Gastrocnemius medialis (tissue), 4 donors: ENCODE data around the gene TEX14. TPM values are rescaled to one million over a fixed set of nuclear protein-coding genes. Genes with fewer than 3 reads are reported as not detected.
A peak's percentile ranks its signal among the peaks of the same experiment; 100 is the strongest.

Source experiments
- ATAC-seq, 2 donors: fragments of 150-250 bp; one replicate each; pipeline ENCODE4 v1.9.1; 2016
- DNase-seq, 2 donors: peaks; one replicate each; pipeline ENCODE4 v3.0.0-alpha.2; 2019
- H3K27ac ChIP-seq, 4 donors: fragments of 200-600 bp; sonication (generic); 1 replicate in 1 of 4; 2 replicates in 3 of 4; pipeline ENCODE4 v1.5.1; 2016 to 2018; ENCODE audit warnings: mild to moderate bottlenecking in 2 of 4, moderate library complexity in 1 of 4
- H3K27me3 ChIP-seq, 3 donors: fragments of 200-600 bp; sonication (generic) in 2 of 3; 1 replicate in 1 of 3; 2 replicates in 2 of 3; pipeline versions ENCODE4 v1.5.1 to v1.6.0; 2016 to 2019; ENCODE audit warnings: mild to moderate bottlenecking in 1 of 3, moderate library complexity in 1 of 3
- H3K36me3 ChIP-seq, 2 donors: fragments of 200-600 bp; sonication (generic) in 1 of 2; one replicate each; pipeline ENCODE4 v1.5.1; 2017 to 2018
- H3K4me1 ChIP-seq, 2 donors: fragments of 200-600 bp; sonication (generic) in 1 of 2; one replicate each; pipeline ENCODE4 v1.5.1; 2016 to 2017; ENCODE audit warnings: mild to moderate bottlenecking in 2 of 2
- H3K4me3 ChIP-seq, 4 donors: fragments of 200-600 bp; sonication (generic) in 3 of 4; 1 replicate in 1 of 4; 2 replicates in 3 of 4; pipeline ENCODE4 v1.5.1; 2016 to 2019; ENCODE audit warnings: mild to moderate bottlenecking in 2 of 4
- H3K9me3 ChIP-seq, 3 donors: fragments of 200-600 bp; sonication (generic) in 2 of 3; 1 replicate in 1 of 3; 2 replicates in 2 of 3; pipeline ENCODE4 v1.5.1; 2016 to 2019
- CTCF ChIP-seq, 5 experiments: fragments of 450-650 bp in 3 of 5; fragments of 200-600 bp in 2 of 5; sonication (generic) in 2 of 5; IDR thresholded peaks in 4 of 5; conservative IDR thresholded peaks in 1 of 5; 1 replicate in 4 of 5; 2 replicates in 1 of 5; pipeline ENCODE4 v1.5.1; 2016 to 2019; ENCODE audit warnings: antibody characterized with exemption in 5 of 5, mild to moderate bottlenecking in 3 of 5, moderate library complexity in 3 of 5
- POLR2A ChIP-seq, 2 donors: fragments of 450-650 bp; IDR thresholded peaks; one replicate each; pipeline ENCODE4 v1.6.1; 2017; ENCODE audit warnings: antibody characterized with exemption in 2 of 2, mild to moderate bottlenecking in 2 of 2, moderate library complexity in 2 of 2
- in situ Hi-C, 4 donors: fragments of 200-750 bp; cut with MboI; loops; one replicate each; pipeline versions ENCODE4 v1.15.0 to v1.8.0; 2017; ENCODE audit warnings: low sequenced_read_pairs in 4 of 4
- intact Hi-C: fragments of 100-400 bp; cut with DNase I; formaldehyde crosslinking; loops from one replicate; pipeline ENCODE4 v1.15.1; 2023; ENCODE audit warnings: low total_unique reads
- total RNA-seq, 4 donors: library from RNA; depleted of rRNA; stranded (reverse); fragments of >200 nt; gene quantifications; one replicate each; pipeline versions ENCODE4 v1.1.0 to v1.2.3, GENCODE V29; 2016

Gene TEX14
- total RNA-seq, 4 donors from 2014 or later: not detected

- TF ChIP-seq POLR2A (IDR thresholded peaks at IDR 0.05) (no peak), CTCF (IDR thresholded peaks at IDR 0.05 in 4 of 5, conservative IDR thresholded peaks at IDR 0.05 in 1 of 5) (no peak)
- Histone ChIP-seq H3K4me3 (no peak overlapping the region), H3K9me3 (no peaks in the 10 kb centered on the region), H3K27ac (no peak overlapping the region), H3K27me3 (peaks cover 0 to 3% (median 0%) of the 10 kb centered on the region in 3 donors), H3K36me3 (no peaks in the 10 kb centered on the region), H3K4me1 (no peaks in the 10 kb centered on the region)
- in situ Hi-C loops (loop anchor here in 1 of 4 donors (25.0 kb wide), 1 partner anchor 156 kb away; the partner anchor contains the start of gene MTMR4), intact Hi-C loops (no loop called here)
- DNase-seq (no peak), ATAC-seq (no peak)
These were observed 23.3 kb downstream of the TEX14 start for GRCh38 chr17:58668598-58668935.

- H3K36me3 ChIP-seq: no peaks in the 10 kb centered on the region
- no peak for ATAC-seq
These were observed 23.8 kb downstream of the TEX14 start for GRCh38 chr17:58667934-58668597.

GRCh38 chr17:58666858-58667267, 25.0 kb downstream of the TEX14 start:
- Histone ChIP-seq H3K27ac (peak overlapping the region in 1 of 4 donors; percentile 29), H3K36me3 (no peaks in the 10 kb centered on the region), H3K4me1 (no peaks in the 10 kb centered on the region), H3K27me3 (peaks cover 0 to 3% (median 0%) of the 10 kb centered on the region in 3 donors), H3K4me3 (no peak overlapping the region), H3K9me3 (no peaks in the 10 kb centered on the region)
- ATAC-seq (peak; percentile 39 to 56), DNase-seq (peak; percentile 24 to 43)
- TF ChIP-seq CTCF (IDR thresholded peaks at IDR 0.05 in 4 of 5, conservative IDR thresholded peaks at IDR 0.05 in 1 of 5) (no peak), POLR2A (IDR thresholded peaks at IDR 0.05) (no peak)
- intact Hi-C loops: no loop called here
- in situ Hi-C loops: loop anchor here in 1 of 4 donors (25.0 kb wide), 1 partner anchor 155 kb away; the partner anchor contains the start of gene MTMR4

More at GRCh38 chr17:58667934-58668597, 23.8 kb downstream of the TEX14 start:
- DNase-seq: no peak
- H3K4me3 ChIP-seq: no peak overlapping the region
- no peaks in the 10 kb centered on the region for H3K9me3 ChIP-seq
- no peak for TF ChIP-seq CTCF (IDR thresholded peaks at IDR 0.05 in 4 of 5, conservative IDR thresholded peaks at IDR 0.05 in 1 of 5)
- TF ChIP-seq POLR2A (IDR thresholded peaks at IDR 0.05): no peak
- no peaks in the 10 kb centered on the region for H3K4me1 ChIP-seq
- intact Hi-C loops (no loop called here), in situ Hi-C loops (loop anchor here in 1 of 4 donors (25.0 kb wide), 1 partner anchor 156 kb away; the partner anchor contains the start of gene MTMR4)
- peaks cover 0 to 3% (median 0%) of the 10 kb centered on the region in 3 donors for H3K27me3 ChIP-seq
- H3K27ac ChIP-seq: no peak overlapping the region

- Histone ChIP-seq H3K36me3 (no peaks in the 10 kb centered on the region), H3K27ac (peak overlapping the region in 1 of 4 donors; percentile 29), H3K4me1 (no peaks in the 10 kb centered on the region), H3K9me3 (no peaks in the 10 kb centered on the region), H3K27me3 (peaks cover 0 to 3% (median 0%) of the 10 kb centered on the region in 3 donors), H3K4me3 (no peak overlapping the region)
- intact Hi-C loops: no loop called here
- no peak for TF ChIP-seq CTCF (IDR thresholded peaks at IDR 0.05 in 4 of 5, conservative IDR thresholded peaks at IDR 0.05 in 1 of 5)
- no peak for TF ChIP-seq POLR2A (IDR thresholded peaks at IDR 0.05)
- in situ Hi-C loops: loop anchor here in 1 of 4 donors (25.0 kb wide), 1 partner anchor 154 kb away; the partner anchor contains the start of gene MTMR4
- ATAC-seq: no peak
- no peak for DNase-seq
These were observed 25.6 kb downstream of the TEX14 start for GRCh38 chr17:58665946-58666857.
